Stimulated activated CD8-positive, alpha-beta memory T cell treated with anti-CD3 and anti-CD28 coated beads, Interleukin-4, amount 100 ng/mL, for 24 hours (primary cell): Measurements from ENCODE around the gene PRDX4.
"Not testable (repeated sequence)": the region's sequence is repeated elsewhere in the genome, so short reads cannot be mapped to it uniquely, and the experiment has no call there.

Experiments used
- DNase-seq: peaks from one replicate; pipeline ENCODE4 v3.0.0-alpha.2; 2020; ENCODE audit warnings: low read depth

PRDX4 gene

GRCh38 chrX:23673108-23673507 is 5.8 kb downstream of the PRDX4 start:
- DNase-seq = no peak

GRCh38 chrX:23676486-23676885 is 9.2 kb downstream of the PRDX4 start:
- not testable (repeated sequence) for DNase-seq

- DNase-seq = no peak
Observed at GRCh38 chrX:23692166-23692565, 24.9 kb downstream of the PRDX4 start.

- peak; percentile 2 for DNase-seq
Observed at GRCh38 chrX:23694606-23695005, 27.3 kb downstream of the PRDX4 start.

DNA sequence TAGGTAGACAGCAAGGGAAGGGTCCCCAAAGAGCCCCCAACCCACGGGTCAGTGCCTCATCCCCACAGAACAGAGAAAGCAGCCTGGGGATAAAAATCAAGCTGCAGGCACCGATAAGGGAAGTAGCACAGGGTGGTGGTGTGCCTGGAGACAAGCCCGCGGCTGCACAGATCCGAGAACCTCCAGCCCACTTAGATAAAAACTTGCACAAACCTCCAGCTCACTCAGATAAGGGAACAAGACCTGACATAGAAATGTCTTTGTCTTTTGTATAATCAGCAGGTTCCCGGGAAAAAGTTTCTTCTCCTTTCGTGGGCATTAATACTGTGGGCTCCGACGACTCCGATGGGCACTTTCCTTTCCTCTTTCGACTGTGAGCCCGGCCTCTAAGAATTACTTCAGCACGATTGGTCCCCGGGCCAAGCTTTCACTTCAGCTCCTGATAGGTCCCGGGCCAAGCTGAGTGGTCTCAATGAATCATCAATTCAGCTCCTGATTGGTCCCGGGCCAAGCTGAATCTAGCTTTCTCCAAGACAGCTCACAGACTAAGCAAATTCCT is 32.4 kb downstream of the PRDX4 start:
- DNase-seq = peak; percentile 10

DNA sequence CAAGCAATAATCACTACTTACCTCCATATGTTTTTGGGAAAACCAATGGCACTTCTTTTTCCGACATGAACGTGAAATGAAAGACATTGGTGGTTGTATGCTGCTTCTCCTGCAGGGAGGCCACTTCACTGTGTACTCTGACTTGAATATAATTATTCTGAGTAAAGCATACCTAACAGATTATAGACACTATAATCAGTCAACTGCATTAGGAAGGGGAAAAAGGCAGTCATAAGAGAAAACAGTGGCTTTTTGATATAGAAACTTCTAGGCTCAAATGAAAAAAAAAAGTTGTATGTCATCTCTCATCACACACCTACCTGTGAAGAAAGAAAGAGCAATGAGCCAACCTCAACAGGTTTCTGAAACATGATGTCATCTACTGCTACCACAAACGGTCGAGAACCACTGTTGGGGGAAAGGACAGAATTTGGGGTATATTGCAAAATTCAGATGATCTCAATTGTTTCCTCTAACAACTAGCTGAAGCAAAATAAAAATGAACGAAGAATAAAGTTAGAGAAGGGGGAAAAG is 37.4 kb downstream of the PRDX4 start:
- no peak for DNase-seq

- no peak for DNase-seq
Observed at GRCh38 chrX:23705235-23705634, 37.9 kb downstream of the PRDX4 start.

DNA sequence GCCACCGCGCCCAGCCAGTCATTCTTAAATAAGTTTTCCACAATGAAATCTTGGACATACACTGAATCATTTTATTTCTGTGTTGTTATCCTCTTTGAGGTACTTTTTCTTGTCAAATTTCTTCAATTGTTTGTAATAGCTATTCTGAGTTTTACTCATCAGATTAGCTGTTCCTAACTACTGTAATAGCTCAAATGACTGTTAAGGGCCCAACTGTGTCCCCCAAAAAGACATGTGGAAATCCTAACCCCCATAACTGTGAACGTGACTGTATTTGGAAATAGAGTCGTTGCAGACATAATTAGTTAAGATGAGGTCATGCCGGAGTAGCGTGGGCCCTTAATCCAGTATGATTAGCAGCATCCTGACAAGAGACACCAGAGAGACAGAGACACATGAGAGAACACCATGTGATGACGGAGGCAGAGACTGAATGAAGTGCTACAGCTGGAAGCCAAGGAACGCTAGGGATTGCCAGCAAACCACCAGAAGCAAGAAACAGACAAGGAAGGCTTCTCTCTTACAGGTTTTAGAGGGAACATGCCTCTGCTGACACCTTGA is 52.9 kb downstream of the PRDX4 start:
- DNase-seq = no peak

- no peak for DNase-seq
Observed at GRCh38 chrX:23726191-23726590, 58.9 kb downstream of the PRDX4 start.

GRCh38 chrX:23727206-23727605 is 59.9 kb downstream of the PRDX4 start:
- DNase-seq = no peak

DNA sequence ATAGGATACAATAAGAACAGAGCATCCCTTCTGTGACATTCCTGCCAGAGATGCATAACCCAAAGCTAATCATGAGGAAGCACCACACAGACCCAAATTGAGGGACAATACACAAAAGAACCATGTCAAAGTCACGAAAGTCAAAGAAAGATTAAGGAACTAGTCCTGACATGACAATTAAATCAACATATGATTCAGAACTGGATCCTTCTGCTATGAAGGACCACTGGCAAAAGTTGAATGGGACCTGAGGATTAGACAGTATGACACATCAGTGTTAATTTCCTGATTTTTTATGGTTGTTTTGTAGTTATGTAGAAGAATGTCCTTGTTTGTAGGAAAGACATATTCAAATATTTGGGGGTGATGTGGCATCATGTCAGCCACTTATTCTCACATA is 61.9 kb downstream of the PRDX4 start:
- DNase-seq = no peak

DNA sequence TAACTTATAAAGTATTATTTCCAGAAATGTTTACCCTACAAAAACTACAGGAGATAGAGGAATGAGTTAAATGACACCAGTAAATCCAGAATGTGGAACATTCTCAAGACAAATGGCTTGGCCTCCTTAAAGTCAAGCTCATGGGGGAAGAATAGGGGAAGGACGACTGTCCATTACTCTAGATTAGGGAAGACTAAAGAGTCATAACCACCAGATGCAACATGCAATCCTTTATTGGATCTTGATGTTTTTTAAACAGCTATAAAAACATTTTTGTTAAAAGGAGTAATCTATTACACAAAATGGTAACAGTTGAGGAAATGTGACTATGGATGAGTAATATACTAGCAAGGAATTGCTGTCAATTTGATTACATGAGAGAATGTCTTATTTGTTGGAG is 64.7 kb downstream of the PRDX4 start:
- DNase-seq = no peak

- no peak for DNase-seq
Observed at GRCh38 chrX:23732704-23733103, 65.4 kb downstream of the PRDX4 start.
